ENCODE results near the gene PYDC1.
"Not testable (repeated sequence)": the region's sequence is repeated elsewhere in the genome, so short reads cannot be mapped to it uniquely, and the experiment has no call there.

Gene PYDC1

GRCh38 chr16:31195861-31196260, 21.1 kb downstream of the PYDC1 start:
- DNase-seq: not testable (repeated sequence)

GRCh38 chr16:31194898-31195297, 22.0 kb downstream of the PYDC1 start:
- no peak for DNase-seq

GRCh38 chr16:31193874-31194273, 23.1 kb downstream of the PYDC1 start:
- no peak for DNase-seq

GRCh38 chr16:31192856-31193642, 23.9 kb downstream of the PYDC1 start:
- no peak for DNase-seq

GRCh38 chr16:31191697-31192428, 25.1 kb downstream of the PYDC1 start:
- DNase-seq: no peak

GRCh38 chr16:31190818-31191444, 26.0 kb downstream of the PYDC1 start:
- DNase-seq: no peak

GRCh38 chr16:31190061-31190460, 26.9 kb downstream of the PYDC1 start:
- no peak for DNase-seq

- DNase-seq: no peak
These were observed 27.5 kb downstream of the PYDC1 start for GRCh38 chr16:31189412-31189778.

GRCh38 chr16:31188450-31189411, 28.2 kb downstream of the PYDC1 start:
- DNase-seq: no peak

- no peak for DNase-seq
These were observed 29.1 kb downstream of the PYDC1 start for GRCh38 chr16:31187808-31188189.

GRCh38 chr16:31186930-31187807, 29.8 kb downstream of the PYDC1 start:
- DNase-seq: no peak

GRCh38 chr16:31186176-31186575, 30.8 kb downstream of the PYDC1 start:
- DNase-seq: no peak

GRCh38 chr16:31185339-31185738, 31.6 kb downstream of the PYDC1 start:
- DNase-seq: no peak

GRCh38 chr16:31184888-31185287, 32.0 kb downstream of the PYDC1 start:
- no peak for DNase-seq

- DNase-seq: no peak
These were observed 33.2 kb downstream of the PYDC1 start for GRCh38 chr16:31183432-31184428.

- no peak for DNase-seq
These were observed 34.5 kb downstream of the PYDC1 start for GRCh38 chr16:31182391-31182790.

- DNase-seq: no peak
These were observed 35.7 kb downstream of the PYDC1 start for GRCh38 chr16:31181102-31181830.

GRCh38 chr16:31179747-31180459, 37.0 kb downstream of the PYDC1 start, which contains the start of gene FUS:
TSS of gene FUS (plus strand) at chr16:31180139. CDS start at chr16:31180215, 76 bp downstream.
- DNase-seq: peak; percentile 69

- DNase-seq: no peak
These were observed 37.7 kb downstream of the PYDC1 start for GRCh38 chr16:31179219-31179746.
